Breast epithelium (tissue), 3 donors: Measurements from ENCODE around the gene CAMK2B.

ENCODE experiments used
- POLR2AphosphoS5 ChIP-seq, 3 donors: sonication (generic); formaldehyde crosslinking; IDR thresholded peaks; one replicate each; pipeline ENCODE4 v1.6.1; 2017; ENCODE audit warnings: antibody characterized with exemption in 3 of 3
- TF ChIP-seq, protein P1 (sequence below), 3 donors: fragments of 450-650 bp; IDR thresholded peaks; one replicate each; pipeline ENCODE4 v1.5.1; 2016 to 2017; ENCODE audit warnings: antibody characterized with exemption in 3 of 3, mild to moderate bottlenecking in 3 of 3, moderate library complexity in 3 of 3

DNA sequence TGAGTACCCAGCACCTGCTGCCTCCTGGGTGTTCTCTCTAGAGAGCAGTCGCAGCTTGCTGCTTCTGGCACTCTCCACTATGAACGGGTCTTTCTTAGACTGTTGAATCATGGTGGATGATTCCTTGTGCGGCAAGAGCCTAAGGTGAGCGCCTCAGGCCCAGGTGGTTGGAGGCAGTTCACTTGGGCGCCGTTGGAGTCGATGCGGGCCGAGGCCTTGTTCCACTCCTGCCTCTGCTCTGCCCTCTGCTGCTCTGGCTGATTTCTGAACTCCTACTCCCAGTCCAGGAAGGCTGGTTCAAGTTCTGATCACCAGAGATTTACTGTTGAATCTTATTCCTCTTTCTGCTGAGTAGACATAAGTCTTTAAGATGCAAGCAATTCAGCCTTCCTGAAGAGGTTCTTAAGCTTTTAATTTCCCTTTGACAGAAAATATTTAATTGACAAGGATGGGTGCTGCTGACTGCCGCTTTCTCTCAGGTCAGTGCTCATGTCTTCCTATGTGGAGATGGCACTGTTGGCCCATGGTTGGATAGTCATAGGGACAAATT, 114.2 kb downstream of the CAMK2B start:
- TF ChIP-seq, protein P1, sequence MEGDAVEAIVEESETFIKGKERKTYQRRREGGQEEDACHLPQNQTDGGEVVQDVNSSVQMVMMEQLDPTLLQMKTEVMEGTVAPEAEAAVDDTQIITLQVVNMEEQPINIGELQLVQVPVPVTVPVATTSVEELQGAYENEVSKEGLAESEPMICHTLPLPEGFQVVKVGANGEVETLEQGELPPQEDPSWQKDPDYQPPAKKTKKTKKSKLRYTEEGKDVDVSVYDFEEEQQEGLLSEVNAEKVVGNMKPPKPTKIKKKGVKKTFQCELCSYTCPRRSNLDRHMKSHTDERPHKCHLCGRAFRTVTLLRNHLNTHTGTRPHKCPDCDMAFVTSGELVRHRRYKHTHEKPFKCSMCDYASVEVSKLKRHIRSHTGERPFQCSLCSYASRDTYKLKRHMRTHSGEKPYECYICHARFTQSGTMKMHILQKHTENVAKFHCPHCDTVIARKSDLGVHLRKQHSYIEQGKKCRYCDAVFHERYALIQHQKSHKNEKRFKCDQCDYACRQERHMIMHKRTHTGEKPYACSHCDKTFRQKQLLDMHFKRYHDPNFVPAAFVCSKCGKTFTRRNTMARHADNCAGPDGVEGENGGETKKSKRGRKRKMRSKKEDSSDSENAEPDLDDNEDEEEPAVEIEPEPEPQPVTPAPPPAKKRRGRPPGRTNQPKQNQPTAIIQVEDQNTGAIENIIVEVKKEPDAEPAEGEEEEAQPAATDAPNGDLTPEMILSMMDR (IDR thresholded peaks at IDR 0.05): no peak
- TF ChIP-seq POLR2AphosphoS5 (IDR thresholded peaks at IDR 0.05): no peak
